ENCODE data around the gene RAB1B.

Gene RAB1B

DNA sequence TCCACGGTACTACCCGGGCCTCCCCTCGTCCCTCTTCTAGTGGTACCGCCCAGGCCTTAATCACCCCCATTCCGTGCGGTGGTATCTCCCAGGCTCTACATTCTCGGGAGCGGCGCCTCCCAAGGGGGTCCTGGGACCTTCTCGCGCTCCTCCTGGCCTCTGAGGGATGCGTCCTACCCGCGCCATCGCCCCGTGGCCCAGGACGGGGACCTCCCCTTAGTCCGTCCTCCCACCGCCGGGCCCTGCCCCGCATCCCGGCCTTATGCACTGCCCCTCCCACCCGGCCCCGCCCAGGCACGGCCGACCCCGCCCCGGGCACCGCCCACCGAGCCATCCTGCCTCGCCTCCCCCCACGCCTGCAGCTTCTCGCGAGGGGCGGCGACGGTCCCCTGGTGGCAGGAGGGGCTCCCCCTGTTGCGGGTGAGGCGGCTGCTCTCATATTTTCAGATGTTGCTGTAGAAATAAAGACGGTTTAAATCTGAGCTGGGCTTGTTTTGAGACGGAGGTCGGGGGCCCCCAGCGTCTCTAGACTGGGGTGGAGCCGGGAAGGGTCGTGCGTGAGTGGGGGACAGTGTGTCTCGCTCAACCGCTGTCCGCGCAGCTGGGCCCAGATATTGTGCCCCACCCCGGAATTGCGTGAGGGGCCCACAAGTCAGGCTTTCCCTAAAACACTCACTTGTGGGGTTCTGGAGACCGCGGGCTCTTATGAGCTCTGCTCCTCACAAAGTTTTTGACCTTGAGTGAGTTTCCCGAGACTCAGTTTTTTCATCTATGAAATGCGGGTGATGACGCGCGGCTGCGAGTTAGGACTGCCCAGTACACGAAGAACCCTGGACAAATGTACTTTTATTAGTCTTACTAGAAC is 828 bp upstream of the RAB1B start:
- peak; percentile 5 for TF ChIP-seq CTCF (IDR thresholded peaks at IDR 0.05)
- Histone ChIP-seq H3K27me3 (peaks cover 7% of the 10 kb centered on the region), H3K27ac (peak overlapping the region; percentile 87), H3K9me3 (no peaks in the 10 kb centered on the region), H3K36me3 (peaks cover 18% of the 10 kb centered on the region), H3K4me1 (ENCODE audit: control insufficient read depth in 1 of 2, insufficient read depth in 1 of 2, low read depth in 1 of 2, low read length in 1 of 2) (peaks cover 28 to 32% of the 10 kb centered on the region in 2 experiments), H3K4me3 (ENCODE audit: low read depth in 1 of 2, low read length in 1 of 2) (peak overlapping the region; percentile 96 to 97)

DNA sequence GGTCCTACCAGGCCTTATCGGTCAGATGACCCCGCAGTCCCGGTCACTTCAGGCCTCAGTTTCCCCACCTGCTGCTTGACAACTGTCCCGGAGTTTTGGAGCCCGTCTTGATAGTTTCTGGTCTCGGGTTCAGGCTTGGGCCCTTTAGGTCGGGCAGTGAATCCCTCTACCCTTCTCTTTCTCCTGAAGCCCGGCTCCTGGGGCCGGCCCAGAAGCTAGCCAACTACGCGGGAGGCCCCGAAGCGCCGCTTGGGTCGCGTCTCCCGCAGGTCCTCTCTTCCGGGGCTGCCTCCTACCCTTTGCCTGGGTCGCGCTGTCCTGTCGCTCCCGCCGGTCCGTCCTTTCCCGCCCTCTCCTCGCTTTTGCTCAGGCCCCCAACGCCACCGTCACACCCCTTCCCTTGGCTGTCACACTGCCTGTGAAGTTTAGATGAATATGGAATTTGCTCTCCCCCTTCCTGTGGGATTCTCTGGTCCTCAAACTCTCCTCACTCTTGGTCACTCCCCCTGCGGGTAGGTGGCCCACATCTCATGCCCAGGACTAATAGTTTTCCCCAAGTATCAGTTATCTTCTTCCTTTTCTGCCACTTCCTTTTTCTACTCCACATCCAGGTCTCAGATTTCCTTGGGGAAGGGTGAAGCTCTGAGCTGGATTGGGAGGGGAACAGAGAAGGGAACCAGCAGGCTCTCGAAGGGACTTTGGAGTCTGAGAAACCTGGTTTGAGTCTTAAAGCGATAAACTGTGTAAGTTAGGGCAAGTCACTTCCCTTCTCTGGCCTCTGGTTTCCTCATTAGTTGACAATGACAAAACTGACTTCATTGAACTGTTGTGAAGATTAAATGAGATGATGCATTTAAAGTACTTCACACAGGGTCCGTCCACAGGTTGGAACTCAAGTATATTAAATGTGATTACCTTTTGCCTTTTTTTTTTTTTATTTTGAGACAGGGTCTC is 790 bp downstream of the RAB1B start:
- Histone ChIP-seq H3K4me1 (ENCODE audit: control insufficient read depth in 1 of 2, insufficient read depth in 1 of 2, low read depth in 1 of 2, low read length in 1 of 2) (peaks cover 28 to 32% of the 10 kb centered on the region in 2 experiments), H3K4me3 (ENCODE audit: low read depth in 1 of 2, low read length in 1 of 2) (peak overlapping the region; percentile 96 to 97), H3K27me3 (peaks cover 7% of the 10 kb centered on the region), H3K27ac (peak overlapping the region; percentile 87), H3K9me3 (no peaks in the 10 kb centered on the region), H3K36me3 (peaks cover 34% of the 10 kb centered on the region)
- peak; percentile 29 for TF ChIP-seq CTCF (IDR thresholded peaks at IDR 0.05)

GRCh38 chr11:66271816-66272215 is 3.4 kb downstream of the RAB1B start:
- H3K4me3 ChIP-seq (ENCODE audit: low read depth in 1 of 2, low read length in 1 of 2) = no peak overlapping the region
- no peak for TF ChIP-seq CTCF (IDR thresholded peaks at IDR 0.05)
- peaks cover 60% of the 10 kb centered on the region for H3K36me3 ChIP-seq
- H3K9me3 ChIP-seq = no peaks in the 10 kb centered on the region
- peaks cover 2% of the 10 kb centered on the region for H3K27me3 ChIP-seq
- no peak overlapping the region for H3K27ac ChIP-seq
- H3K4me1 ChIP-seq (ENCODE audit: control insufficient read depth in 1 of 2, insufficient read depth in 1 of 2, low read depth in 1 of 2, low read length in 1 of 2) = peaks cover 27 to 31% of the 10 kb centered on the region in 2 experiments

DNA sequence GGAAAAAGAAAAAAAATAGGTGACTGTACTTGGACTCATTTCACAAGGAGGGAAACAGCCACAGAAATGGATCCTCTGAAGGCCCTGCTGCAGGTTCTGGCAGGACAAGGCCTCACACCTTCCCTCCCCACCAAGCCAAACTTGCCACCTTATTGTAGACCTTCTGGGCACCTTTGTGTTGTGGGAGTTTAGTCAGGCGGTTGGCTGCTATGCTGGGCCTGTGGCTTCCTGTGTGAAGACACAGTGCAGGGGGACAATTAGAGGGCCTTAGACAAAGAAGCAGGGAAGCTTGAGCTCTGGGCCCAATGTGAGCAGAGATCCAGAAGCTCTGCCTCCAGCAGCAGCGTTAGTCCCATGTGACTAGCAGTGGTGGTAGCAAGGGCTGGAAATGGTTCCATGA is 4.2 kb downstream of the RAB1B start:
- H3K4me1 ChIP-seq (ENCODE audit: control insufficient read depth in 1 of 2, insufficient read depth in 1 of 2, low read depth in 1 of 2, low read length in 1 of 2) = peaks cover 27 to 31% of the 10 kb centered on the region in 2 experiments
- H3K4me3 ChIP-seq (ENCODE audit: low read depth in 1 of 2, low read length in 1 of 2) = no peak overlapping the region
- H3K9me3 ChIP-seq = no peaks in the 10 kb centered on the region
- peaks cover 68% of the 10 kb centered on the region for H3K36me3 ChIP-seq
- TF ChIP-seq CTCF (IDR thresholded peaks at IDR 0.05) = no peak
- H3K27me3 ChIP-seq = peaks cover 6% of the 10 kb centered on the region
- no peak overlapping the region for H3K27ac ChIP-seq

DNA sequence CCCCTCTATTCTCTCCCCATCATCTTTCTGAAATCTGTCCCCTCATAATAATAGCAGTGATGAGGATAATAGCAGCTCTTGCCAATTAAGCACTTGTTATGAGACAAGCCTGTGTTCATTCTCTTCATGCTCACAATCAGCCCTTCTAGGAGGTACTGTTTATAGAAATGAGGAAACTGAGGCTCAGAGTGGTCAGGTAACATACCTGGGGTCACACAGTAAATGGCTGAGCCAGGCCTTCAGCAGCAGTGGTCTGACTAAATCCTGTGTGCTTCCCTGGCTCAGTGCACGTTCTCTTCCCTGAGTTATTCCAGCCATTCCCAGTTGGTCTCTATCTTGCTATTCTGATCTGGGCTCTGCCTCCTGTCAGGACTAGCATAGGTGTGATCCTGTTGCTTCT is 5.8 kb downstream of the RAB1B start:
- H3K36me3 ChIP-seq = peaks cover 68% of the 10 kb centered on the region
- H3K27ac ChIP-seq = no peak overlapping the region
- H3K4me3 ChIP-seq (ENCODE audit: low read depth in 1 of 2, low read length in 1 of 2) = no peak overlapping the region
- H3K4me1 ChIP-seq (ENCODE audit: control insufficient read depth in 1 of 2, insufficient read depth in 1 of 2, low read depth in 1 of 2, low read length in 1 of 2) = peaks cover 22 to 26% of the 10 kb centered on the region in 2 experiments
- peaks cover 20% of the 10 kb centered on the region for H3K27me3 ChIP-seq
- no peak for TF ChIP-seq CTCF (IDR thresholded peaks at IDR 0.05)
- no peaks in the 10 kb centered on the region for H3K9me3 ChIP-seq

Data from neutrophil (primary cell).